ENCODE results near the gene FADS3. TPM values are rescaled to one million over a fixed set of nuclear protein-coding genes. Genes with fewer than 3 reads are reported as not detected.
A peak's percentile ranks its signal among the peaks of the same experiment; 100 is the strongest.

The FADS3 gene
- total and polyA plus RNA-seq, 9 of the 15 experiments (the other 6 are each of a cell fraction or from before 2014, with no cell fraction given): 0.97 to 148 (median 92.7) TPM

- TF ChIP-seq, protein P1, sequence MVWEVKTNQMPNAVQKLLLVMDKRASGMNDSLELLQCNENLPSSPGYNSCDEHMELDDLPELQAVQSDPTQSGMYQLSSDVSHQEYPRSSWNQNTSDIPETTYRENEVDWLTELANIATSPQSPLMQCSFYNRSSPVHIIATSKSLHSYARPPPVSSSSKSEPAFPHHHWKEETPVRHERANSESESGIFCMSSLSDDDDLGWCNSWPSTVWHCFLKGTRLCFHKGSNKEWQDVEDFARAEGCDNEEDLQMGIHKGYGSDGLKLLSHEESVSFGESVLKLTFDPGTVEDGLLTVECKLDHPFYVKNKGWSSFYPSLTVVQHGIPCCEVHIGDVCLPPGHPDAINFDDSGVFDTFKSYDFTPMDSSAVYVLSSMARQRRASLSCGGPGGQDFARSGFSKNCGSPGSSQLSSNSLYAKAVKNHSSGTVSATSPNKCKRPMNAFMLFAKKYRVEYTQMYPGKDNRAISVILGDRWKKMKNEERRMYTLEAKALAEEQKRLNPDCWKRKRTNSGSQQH (CRISPR knock-in tag; IDR thresholded peaks at IDR 0.05): no peak
- TF ChIP-seq RBM34 (IDR thresholded peaks at IDR 0.05; ENCODE audit: borderline replicate concordance, insufficient read depth, low read length) (no peak), ZBTB7A (IDR thresholded peaks at IDR 0.05; ENCODE audit: borderline replicate concordance, control insufficient read depth, low read depth, low read length) (peak; percentile 75; the same call in 1 of the 2 replicates), ZNF253 (CRISPR knock-in tag; conservative IDR thresholded peaks at IDR 0.05) (no peak), ZNF609 (CRISPR knock-in tag; IDR thresholded peaks at IDR 0.05; ENCODE audit: borderline replicate concordance) (no peak), HCFC1 (IDR thresholded peaks at IDR 0.05; ENCODE audit: low read depth, low read length) (peak; percentile 52), POLR2H (tag; IDR thresholded peaks at IDR 0.05; ENCODE audit: low read depth) (no peak), VEZF1 (CRISPR knock-in tag; IDR thresholded peaks at IDR 0.05) (peak; percentile 40), BRF1 (IDR thresholded peaks at IDR 0.05; ENCODE audit: borderline replicate concordance, extremely low read depth, insufficient read length) (no peak), SIN3B (IDR thresholded peaks at IDR 0.05; ENCODE audit: low read depth) (peak; percentile 34; the same call in 1 of the 2 replicates)
- TF ChIP-seq, protein P2, sequence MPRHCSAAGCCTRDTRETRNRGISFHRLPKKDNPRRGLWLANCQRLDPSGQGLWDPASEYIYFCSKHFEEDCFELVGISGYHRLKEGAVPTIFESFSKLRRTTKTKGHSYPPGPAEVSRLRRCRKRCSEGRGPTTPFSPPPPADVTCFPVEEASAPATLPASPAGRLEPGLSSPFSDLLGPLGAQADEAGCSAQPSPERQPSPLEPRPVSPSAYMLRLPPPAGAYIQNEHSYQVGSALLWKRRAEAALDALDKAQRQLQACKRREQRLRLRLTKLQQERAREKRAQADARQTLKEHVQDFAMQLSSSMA (CRISPR knock-in tag; IDR thresholded peaks at IDR 0.05): no peak
Measured at GRCh38 chr11:61899146-61899841, 7.9 kb upstream of the FADS3 start (continued).

Measured in K562 (cell line).